ENCODE results near the gene CSNK2A1. TPM values are rescaled to one million over a fixed set of nuclear protein-coding genes. Genes with fewer than 3 reads are reported as not detected.

Gene CSNK2A1
- total and polyA plus RNA-seq, 2 donors (not counting 1 experiment from before 2014, with no cell fraction given): 28.3 to 125 TPM

DNA sequence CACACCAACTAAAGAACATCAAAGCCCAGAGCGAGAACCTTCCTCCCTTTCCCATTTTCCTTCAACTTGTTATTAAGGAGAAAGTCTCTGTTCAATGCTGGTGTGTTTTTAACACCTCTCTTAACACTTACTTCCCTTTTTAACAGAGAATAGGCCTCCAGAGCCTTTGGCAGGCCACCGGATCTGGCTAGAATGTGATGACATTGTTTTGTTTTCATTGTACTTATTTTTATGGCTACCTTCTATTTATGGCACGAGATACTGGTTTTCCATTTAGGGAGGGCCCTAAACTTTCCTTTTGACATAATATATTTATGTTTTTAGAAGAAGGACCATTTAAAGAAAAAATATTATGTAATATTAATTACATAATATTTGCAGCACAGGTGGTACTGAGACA, 44.9 kb upstream of the CSNK2A1 start:
- CTCF ChIA-PET: no interaction called here
- Histone ChIP-seq H2AFZ (ENCODE audit: insufficient read depth, low read depth, low read length, poor library complexity, severe bottlenecking) (no peak overlapping the region), H3K4me1 (ENCODE audit: control insufficient read depth in 2 of 2, insufficient read depth in 2 of 2, low read length in 2 of 2) (no peaks in the 10 kb centered on the region), H3K27ac (ENCODE audit: low read length in 2 of 2) (no peak overlapping the region), H4K20me1 (ENCODE audit: control insufficient read depth, insufficient read depth, low read length, poor library complexity, severe bottlenecking) (no peaks in the 10 kb centered on the region), H3K4me3 (ENCODE audit: control extremely low read depth in 1 of 5, extremely low read depth in 1 of 5, insufficient read depth in 1 of 5, low read depth in 2 of 5, low read length in 4 of 5) (no peak overlapping the region), H3K36me3 (replicated peaks in 1 of 2; ENCODE audit: control extremely low read depth in 1 of 2, control insufficient read depth in 1 of 2, extremely low read depth in 1 of 2, insufficient read depth in 2 of 2, low read length in 1 of 2) (no peaks in the 10 kb centered on the region), H3K79me2 (ENCODE audit: control insufficient read depth, insufficient read depth, low read length) (no peaks in the 10 kb centered on the region), H3K4me2 (replicated peaks; ENCODE audit: low read depth, low read length, poor library complexity, severe bottlenecking) (no peak overlapping the region), H3K27me3 (replicated peaks in 1 of 4; ENCODE audit: control extremely low read depth in 1 of 4, control insufficient read depth in 3 of 4, insufficient read depth in 4 of 4, low read length in 3 of 4) (peaks cover 0 to under 1% (median 0%) of the 10 kb centered on the region in 4 experiments), H3K9me3 (ENCODE audit: control extremely low read depth in 1 of 3, control insufficient read depth in 2 of 3, insufficient read depth in 1 of 3, low read length in 2 of 3) (no peaks in the 10 kb centered on the region), H3K9ac (ENCODE audit: low read length) (no peak overlapping the region)
- Mint-ChIP-seq H3K4me3 (no peak overlapping the region), H3K27ac (no peak overlapping the region), H3K27me3 (peaks cover 24% of the 10 kb centered on the region), H3K9me3 (ENCODE audit: insufficient read depth) (no peaks in the 10 kb centered on the region), H3K4me1 (peaks cover 4% of the 10 kb centered on the region)
- WGBS (ENCODE audit: insufficient coverage): no CpG with 5 or more reads among the region's 3 CpGs
- intact Hi-C loops (cut with micrococcal nuclease): no loop called here
- ATAC-seq (ENCODE audit: low read depth) (no peak), DNase-seq (no peak)
- TF ChIP-seq, protein P1, sequence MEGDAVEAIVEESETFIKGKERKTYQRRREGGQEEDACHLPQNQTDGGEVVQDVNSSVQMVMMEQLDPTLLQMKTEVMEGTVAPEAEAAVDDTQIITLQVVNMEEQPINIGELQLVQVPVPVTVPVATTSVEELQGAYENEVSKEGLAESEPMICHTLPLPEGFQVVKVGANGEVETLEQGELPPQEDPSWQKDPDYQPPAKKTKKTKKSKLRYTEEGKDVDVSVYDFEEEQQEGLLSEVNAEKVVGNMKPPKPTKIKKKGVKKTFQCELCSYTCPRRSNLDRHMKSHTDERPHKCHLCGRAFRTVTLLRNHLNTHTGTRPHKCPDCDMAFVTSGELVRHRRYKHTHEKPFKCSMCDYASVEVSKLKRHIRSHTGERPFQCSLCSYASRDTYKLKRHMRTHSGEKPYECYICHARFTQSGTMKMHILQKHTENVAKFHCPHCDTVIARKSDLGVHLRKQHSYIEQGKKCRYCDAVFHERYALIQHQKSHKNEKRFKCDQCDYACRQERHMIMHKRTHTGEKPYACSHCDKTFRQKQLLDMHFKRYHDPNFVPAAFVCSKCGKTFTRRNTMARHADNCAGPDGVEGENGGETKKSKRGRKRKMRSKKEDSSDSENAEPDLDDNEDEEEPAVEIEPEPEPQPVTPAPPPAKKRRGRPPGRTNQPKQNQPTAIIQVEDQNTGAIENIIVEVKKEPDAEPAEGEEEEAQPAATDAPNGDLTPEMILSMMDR (IDR thresholded peaks at IDR 0.05): no peak
- no peak for TF ChIP-seq EZH2 (IDR thresholded peaks at IDR 0.05; ENCODE audit: borderline replicate concordance, insufficient read depth, low read depth, low read length, poor library complexity, severe bottlenecking)
- POLR2A ChIA-PET: no interaction called here

- WGBS (ENCODE audit: insufficient coverage): 92% methylated on average over 6 of the region's 7 CpGs
- Mint-ChIP-seq H3K9me3 (ENCODE audit: insufficient read depth) (no peaks in the 10 kb centered on the region), H3K4me1 (peaks cover 4% of the 10 kb centered on the region), H3K4me3 (no peak overlapping the region), H3K27ac (no peak overlapping the region), H3K27me3 (peaks cover 20% of the 10 kb centered on the region)
- Histone ChIP-seq H3K27ac (ENCODE audit: low read length in 2 of 2) (no peak overlapping the region), H3K4me3 (ENCODE audit: control extremely low read depth in 1 of 5, extremely low read depth in 1 of 5, insufficient read depth in 1 of 5, low read depth in 2 of 5, low read length in 4 of 5) (no peak overlapping the region), H4K20me1 (ENCODE audit: control insufficient read depth, insufficient read depth, low read length, poor library complexity, severe bottlenecking) (no peaks in the 10 kb centered on the region), H3K79me2 (ENCODE audit: control insufficient read depth, insufficient read depth, low read length) (no peaks in the 10 kb centered on the region), H3K36me3 (replicated peaks in 1 of 2; ENCODE audit: control extremely low read depth in 1 of 2, control insufficient read depth in 1 of 2, extremely low read depth in 1 of 2, insufficient read depth in 2 of 2, low read length in 1 of 2) (no peaks in the 10 kb centered on the region), H3K4me2 (replicated peaks; ENCODE audit: low read depth, low read length, poor library complexity, severe bottlenecking) (no peak overlapping the region), H3K9me3 (ENCODE audit: control extremely low read depth in 1 of 3, control insufficient read depth in 2 of 3, insufficient read depth in 1 of 3, low read length in 2 of 3) (no peaks in the 10 kb centered on the region), H2AFZ (ENCODE audit: insufficient read depth, low read depth, low read length, poor library complexity, severe bottlenecking) (no peak overlapping the region), H3K27me3 (replicated peaks in 1 of 4; ENCODE audit: control extremely low read depth in 1 of 4, control insufficient read depth in 3 of 4, insufficient read depth in 4 of 4, low read length in 3 of 4) (peaks cover 0 to 6% (median 4%) of the 10 kb centered on the region in 4 experiments), H3K4me1 (ENCODE audit: control insufficient read depth in 2 of 2, insufficient read depth in 2 of 2, low read length in 2 of 2) (no peaks in the 10 kb centered on the region), H3K9ac (ENCODE audit: low read length) (no peak overlapping the region)
- TF ChIP-seq, protein P1 (IDR thresholded peaks at IDR 0.05): no peak
- no peak for TF ChIP-seq EZH2 (IDR thresholded peaks at IDR 0.05; ENCODE audit: borderline replicate concordance, insufficient read depth, low read depth, low read length, poor library complexity, severe bottlenecking)
- intact Hi-C loops (cut with micrococcal nuclease): no loop called here
- CTCF ChIA-PET: no interaction called here
- POLR2A ChIA-PET: no interaction called here
- no peak for ATAC-seq (ENCODE audit: low read depth)
- DNase-seq: no peak
These were observed 41.3 kb upstream of the CSNK2A1 start for GRCh38 chr20:584971-585301.
